SU-DHL-6 (cell line): ENCODE measurements around the gene TMEM151A.

Experiments used
- H2AFZ ChIP-seq: fragments of 200-600 bp; sonication (generic); 2 replicates; pipeline ENCODE4 v1.6.1; 2014; ENCODE audit warnings: low read depth, mild to moderate bottlenecking, moderate library complexity, mixed read lengths, antibody characterized with exemption, low read length; ENCODE audit not compliant: severe bottlenecking
- H3F3A ChIP-seq: fragments of 200-600 bp; shearing (Covaris generic); 2 replicates; pipeline ENCODE4 v1.6.0; 2016; ENCODE audit warnings: antibody characterized with exemption, mild to moderate bottlenecking; ENCODE audit not compliant: insufficient read depth
- H3K27ac ChIP-seq: fragments of 200-600 bp; sonication (generic); 2 replicates; pipeline ENCODE4 v1.5.1; 2016; ENCODE audit warnings: low read depth, mild to moderate bottlenecking, low read length, moderate library complexity, mixed read lengths
- H3K27me3 ChIP-seq: fragments of 200-600 bp; sonication (generic), shearing (Covaris generic); 2 replicates; pipeline ENCODE4 v1.6.0; 2014; ENCODE audit warnings: mild to moderate bottlenecking, low read length
- H3K36me3 ChIP-seq: fragments of 200-600 bp; sonication (generic); 2 replicates; pipeline ENCODE4 v1.6.1; 2014; ENCODE audit warnings: mild to moderate bottlenecking, low read length, mixed read lengths
- H3K4me2 ChIP-seq: fragments of 300-600, 200-600 bp; shearing (Covaris generic), sonication (generic); 2 replicates; pipeline ENCODE4 v1.6.0; 2014; ENCODE audit warnings: low read length, low read depth, mild to moderate bottlenecking; ENCODE audit not compliant: poor library complexity, severe bottlenecking
- H3K4me3 ChIP-seq: fragments of 200-600 bp; sonication (generic); 2 replicates; pipeline ENCODE4 v1.5.1; 2014; ENCODE audit warnings: antibody characterized with exemption, low read length, mild to moderate bottlenecking, mixed read lengths; ENCODE audit not compliant: insufficient read depth, poor library complexity, severe bottlenecking
- H3K79me2 ChIP-seq: fragments of 200-600 bp; sonication (generic); 2 replicates; pipeline ENCODE4 v1.6.1; 2014; ENCODE audit warnings: mild to moderate bottlenecking, low read length, moderate library complexity; ENCODE audit not compliant: insufficient read depth
- H3K9ac ChIP-seq: fragments of 200-600 bp; sonication (generic); 2 replicates; pipeline ENCODE4 v1.7.0; 2014; ENCODE audit warnings: mild to moderate bottlenecking, low read length
- H3K9me2 ChIP-seq: fragments of 200-600 bp; sonication (generic); replicated peaks from 2 replicates; pipeline ENCODE4 v1.6.1; 2014; ENCODE audit warnings: low read length; ENCODE audit not compliant: insufficient read depth
- H3K9me3 ChIP-seq: fragments of 200-600 bp; sonication (generic); 2 replicates; pipeline ENCODE4 v1.6.1; 2014; ENCODE audit warnings: low read length, mixed read lengths; ENCODE audit not compliant: insufficient read depth
- H4K20me1 ChIP-seq: fragments of 200-600 bp; sonication (generic); 2 replicates; pipeline ENCODE4 v1.6.1; 2014; ENCODE audit warnings: low read depth, mild to moderate bottlenecking, antibody characterized with exemption, low read length, moderate library complexity, mixed read lengths
- CTCF ChIP-seq: fragments of 200-600 bp; sonication (generic); IDR thresholded peaks from one replicate; pipeline ENCODE4 v1.5.1; 2017; ENCODE audit warnings: antibody characterized with exemption, mild to moderate bottlenecking, low read length, moderate library complexity; ENCODE audit not compliant: insufficient read depth, poor library complexity, severe bottlenecking
- EZH2phosphoT487 ChIP-seq: fragments of 200-600 bp; sonication (generic), shearing (Covaris generic); conservative IDR thresholded peaks from 2 replicates; pipeline ENCODE4 v1.6.1; 2018; ENCODE audit warnings: mild to moderate bottlenecking, antibody characterized with exemption, low read length, moderate library complexity, mixed read lengths

TMEM151A gene

DNA sequence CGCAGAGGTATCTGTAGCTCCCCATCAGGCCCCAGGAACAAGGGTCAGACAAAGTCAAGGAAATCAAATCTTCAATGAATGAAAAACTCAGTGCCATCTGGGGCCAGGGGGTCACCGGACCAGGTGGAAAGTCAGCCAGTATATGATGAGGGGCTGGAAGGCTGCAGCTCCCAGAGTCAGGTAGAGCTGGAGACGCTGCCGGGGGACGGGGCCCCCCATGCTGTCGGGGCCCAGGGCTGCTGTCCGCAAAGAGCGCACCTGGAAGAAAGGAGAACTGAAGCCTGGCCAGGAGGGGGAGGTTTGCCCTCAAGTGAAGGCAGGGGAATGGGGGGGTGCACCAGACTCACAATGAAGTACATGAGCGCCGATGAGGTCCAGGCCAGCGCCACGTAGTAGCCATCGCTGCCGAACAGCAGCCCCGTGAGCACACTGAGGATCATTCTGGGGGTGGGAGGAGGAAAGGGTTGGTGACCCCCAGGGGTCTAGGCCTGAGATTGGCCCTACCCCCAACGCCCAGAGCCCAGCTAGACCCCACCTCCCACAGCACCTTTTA is 7.1 kb upstream of the TMEM151A start:
- Histone ChIP-seq H3K9me2 (no peaks in the 10 kb centered on the region), H3K9ac (no peak overlapping the region)

GRCh38 chr11:66285250-66285947 is 6.3 kb upstream of the TMEM151A start:
- TF ChIP-seq EZH2phosphoT487 (no peak), CTCF (no peak)
- Histone ChIP-seq H3K27ac (no peak overlapping the region), H3K36me3 (no peaks in the 10 kb centered on the region), H3K79me2 (no peaks in the 10 kb centered on the region), H3K9ac (no peak overlapping the region), H3K9me2 (no peaks in the 10 kb centered on the region), H2AFZ (no peak overlapping the region), H3K4me3 (no peak overlapping the region), H4K20me1 (no peaks in the 10 kb centered on the region), H3K9me3 (no peaks in the 10 kb centered on the region), H3K27me3 (no peaks in the 10 kb centered on the region), H3K4me2 (no peak overlapping the region), H3F3A (peaks cover 5% of the 10 kb centered on the region; the same call in 1 of the 2 replicates)

More for the DNA sequence above, 7.1 kb upstream of the TMEM151A start:
- no peaks in the 10 kb centered on the region for H3K27me3 ChIP-seq
- no peaks in the 10 kb centered on the region for H4K20me1 ChIP-seq
- H3K9me3 ChIP-seq, result no peaks in the 10 kb centered on the region
- H3K4me3 ChIP-seq, result no peak overlapping the region
- H3K36me3 ChIP-seq, result no peaks in the 10 kb centered on the region
- H3K79me2 ChIP-seq, result no peaks in the 10 kb centered on the region
- H3K27ac ChIP-seq, result no peak overlapping the region
- H3F3A ChIP-seq, result peaks cover 5% of the 10 kb centered on the region; the same call in 1 of the 2 replicates
- H3K4me2 ChIP-seq, result no peak overlapping the region
- no peak overlapping the region for H2AFZ ChIP-seq
- no peak for TF ChIP-seq EZH2phosphoT487
- no peak for TF ChIP-seq CTCF

DNA sequence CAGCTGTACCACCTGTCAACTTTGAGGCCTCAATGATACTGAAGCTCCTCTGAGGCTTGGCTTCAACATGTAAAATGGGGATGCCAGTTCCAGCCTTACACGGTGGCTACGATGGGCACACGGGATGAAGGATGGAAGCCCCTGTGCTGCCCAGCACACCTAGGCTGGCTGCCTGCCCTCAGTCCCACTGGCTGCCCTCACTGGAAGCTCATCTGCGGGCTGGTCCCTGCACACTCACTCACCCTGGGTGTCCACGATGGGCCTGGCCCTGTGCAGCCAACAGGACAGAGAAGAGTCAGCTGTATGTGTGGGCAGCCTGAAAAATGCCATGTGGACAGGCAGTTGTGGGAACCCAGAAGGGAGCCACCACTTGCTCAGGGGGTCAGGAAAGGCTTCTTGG is 5.0 kb upstream of the TMEM151A start:
- H3K27me3 ChIP-seq, result no peaks in the 10 kb centered on the region
- H3F3A ChIP-seq, result no peaks in the 10 kb centered on the region
- no peak overlapping the region for H3K4me2 ChIP-seq
- no peak overlapping the region for H3K9ac ChIP-seq
- no peak overlapping the region for H3K4me3 ChIP-seq
- TF ChIP-seq CTCF (no peak), EZH2phosphoT487 (no peak)
- no peaks in the 10 kb centered on the region for H3K79me2 ChIP-seq
- no peak overlapping the region for H2AFZ ChIP-seq
- no peaks in the 10 kb centered on the region for H3K9me2 ChIP-seq
- H3K9me3 ChIP-seq, result no peaks in the 10 kb centered on the region
- no peaks in the 10 kb centered on the region for H4K20me1 ChIP-seq
- no peaks in the 10 kb centered on the region for H3K36me3 ChIP-seq
- no peak overlapping the region for H3K27ac ChIP-seq
